ENCODE results near the gene GPR45. TPM values are rescaled to one million over a fixed set of nuclear protein-coding genes. Genes with fewer than 3 reads are reported as not detected.
"Not testable (repeated sequence)": the region's sequence is repeated elsewhere in the genome, so short reads cannot be mapped to it uniquely, and the experiment has no call there.

The GPR45 gene
- total RNA-seq, result not detected

GRCh38 chr2:105241443-105241842 lies at the start of gene GPR45:
GPR45 (plus strand) TSS chr2:105241743; CDS start chr2:105241859, 116 bp downstream.
- no peak for DNase-seq (ENCODE audit: low spot score)

DNA sequence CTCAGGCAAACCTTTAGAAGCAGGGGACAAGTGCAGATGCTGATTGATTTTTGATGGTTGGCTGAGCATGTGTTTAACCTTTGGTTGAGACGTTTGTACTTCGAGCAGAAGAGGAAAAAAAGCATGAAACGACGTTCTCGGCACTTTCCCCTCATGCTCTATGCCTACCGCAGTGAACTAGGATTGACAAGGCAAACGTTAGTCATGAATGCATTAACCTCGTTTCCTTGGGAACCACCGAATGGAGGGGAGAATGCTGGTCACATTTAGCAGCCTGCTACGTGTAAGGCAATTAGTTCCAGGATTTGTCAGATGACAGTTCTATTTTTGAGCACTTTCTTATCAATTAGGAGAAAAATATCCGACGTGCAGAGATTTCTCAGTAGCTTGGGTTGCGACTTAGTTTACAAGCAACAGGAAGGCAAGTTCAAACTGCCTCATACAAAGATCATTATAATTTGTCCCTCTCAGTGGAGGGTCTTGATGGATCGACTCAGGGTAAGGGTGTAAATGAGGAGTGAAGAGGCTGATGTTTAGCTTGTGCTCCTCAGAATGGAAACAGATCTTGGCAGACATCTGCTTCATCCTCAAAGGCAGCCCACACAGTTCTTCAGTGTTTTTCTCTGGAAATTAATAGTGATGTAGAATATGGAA lies 47.4 kb upstream of the GPR45 start:
- no peak for DNase-seq (ENCODE audit: low spot score)

DNA sequence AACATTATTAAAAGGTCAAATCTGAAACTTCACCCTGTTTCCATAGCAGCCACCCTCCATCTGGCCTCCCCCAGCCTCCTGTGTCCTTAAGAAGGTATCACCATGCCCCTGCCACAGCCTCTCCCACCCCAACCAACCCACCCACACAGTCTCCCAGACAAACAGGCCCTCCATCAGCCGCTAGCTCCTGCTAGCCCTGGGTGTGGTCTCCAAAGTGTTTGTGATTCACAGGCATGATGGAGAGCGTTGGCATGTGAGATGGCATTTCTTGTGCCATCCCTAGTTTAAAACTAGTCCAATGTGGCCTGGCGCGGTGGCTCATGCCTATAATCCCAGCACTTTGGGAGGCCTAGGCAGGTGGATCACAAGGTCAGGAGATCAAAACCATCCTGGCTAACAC lies 44.9 kb upstream of the GPR45 start:
- no peak for DNase-seq (ENCODE audit: low spot score)

DNA sequence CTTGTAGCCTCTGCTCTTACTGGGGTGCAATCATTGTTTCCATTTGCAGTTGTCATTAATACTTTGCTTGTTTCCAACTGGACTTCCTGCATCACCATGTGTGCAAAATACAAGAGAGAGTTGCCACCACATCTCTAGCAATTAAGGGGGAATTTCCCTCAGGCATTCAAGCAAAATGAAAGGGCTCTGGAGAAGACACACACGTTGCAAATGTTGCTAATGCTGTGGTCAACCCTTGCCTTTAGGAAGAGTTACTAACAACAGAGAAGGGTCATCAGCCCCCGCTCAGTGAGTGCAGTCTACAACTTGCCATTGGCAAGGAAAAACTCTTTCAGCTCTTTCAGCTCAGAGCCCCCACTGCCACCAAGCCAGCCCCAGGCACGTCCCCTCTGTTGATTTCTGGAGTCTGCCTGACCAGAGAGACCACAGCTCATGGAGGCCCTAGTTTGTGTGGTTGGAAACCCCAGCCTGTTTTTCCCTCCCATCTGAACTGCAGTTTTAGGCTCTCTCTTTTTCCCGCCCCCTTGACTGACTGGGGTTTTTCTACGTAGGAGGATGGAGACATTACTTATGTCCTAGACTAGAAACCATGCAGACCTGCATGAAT lies 25.9 kb upstream of the GPR45 start:
- DNase-seq (ENCODE audit: low spot score), result no peak

GRCh38 chr2:105220604-105221003 lies 20.9 kb upstream of the GPR45 start:
- no peak for DNase-seq (ENCODE audit: low spot score)

GRCh38 chr2:105224444-105224843 lies 17.1 kb upstream of the GPR45 start:
- DNase-seq (ENCODE audit: low spot score), result no peak

DNA sequence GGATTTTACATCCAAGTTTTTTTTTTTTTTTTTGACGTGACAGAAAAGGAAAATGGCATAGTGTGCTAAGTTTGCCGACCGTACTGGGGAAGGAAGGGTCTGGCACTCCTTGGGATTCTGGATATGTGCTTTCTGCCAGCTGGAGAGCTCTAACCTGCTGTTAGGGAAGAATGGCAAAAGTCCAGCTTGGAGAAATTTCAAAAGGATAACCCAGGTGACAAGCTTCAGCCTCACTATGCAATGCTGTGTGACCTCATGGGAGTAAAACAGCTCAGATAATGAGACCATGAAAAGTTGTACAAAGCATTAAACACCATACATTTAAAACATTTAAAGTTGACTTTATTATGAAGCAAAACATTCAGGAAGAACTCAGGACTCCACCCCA lies 10.3 kb upstream of the GPR45 start:
- no peak for DNase-seq (ENCODE audit: low spot score)

- peak; percentile 75 for DNase-seq (ENCODE audit: low spot score)
Measured at GRCh38 chr2:105235388-105236059, 6.0 kb upstream of the GPR45 start.

DNA sequence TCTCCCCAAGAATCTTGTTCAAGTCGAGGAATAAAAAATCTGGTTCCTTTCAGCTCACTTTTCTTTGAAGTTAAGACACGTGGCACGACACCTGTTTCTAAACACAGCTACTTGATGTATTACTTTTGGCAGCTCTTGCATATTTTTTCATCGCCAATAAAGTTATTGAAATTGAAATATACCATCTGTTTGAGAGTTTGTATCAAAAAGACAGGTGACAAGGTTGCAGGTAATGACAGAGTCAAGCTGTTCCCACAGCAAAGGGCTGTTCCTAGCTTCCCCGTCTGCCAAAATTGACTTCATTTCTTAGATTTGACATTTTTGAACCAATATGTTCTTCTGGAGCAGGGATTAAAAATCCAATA lies 5.5 kb upstream of the GPR45 start:
- DNase-seq (ENCODE audit: low spot score), result no peak

DNA sequence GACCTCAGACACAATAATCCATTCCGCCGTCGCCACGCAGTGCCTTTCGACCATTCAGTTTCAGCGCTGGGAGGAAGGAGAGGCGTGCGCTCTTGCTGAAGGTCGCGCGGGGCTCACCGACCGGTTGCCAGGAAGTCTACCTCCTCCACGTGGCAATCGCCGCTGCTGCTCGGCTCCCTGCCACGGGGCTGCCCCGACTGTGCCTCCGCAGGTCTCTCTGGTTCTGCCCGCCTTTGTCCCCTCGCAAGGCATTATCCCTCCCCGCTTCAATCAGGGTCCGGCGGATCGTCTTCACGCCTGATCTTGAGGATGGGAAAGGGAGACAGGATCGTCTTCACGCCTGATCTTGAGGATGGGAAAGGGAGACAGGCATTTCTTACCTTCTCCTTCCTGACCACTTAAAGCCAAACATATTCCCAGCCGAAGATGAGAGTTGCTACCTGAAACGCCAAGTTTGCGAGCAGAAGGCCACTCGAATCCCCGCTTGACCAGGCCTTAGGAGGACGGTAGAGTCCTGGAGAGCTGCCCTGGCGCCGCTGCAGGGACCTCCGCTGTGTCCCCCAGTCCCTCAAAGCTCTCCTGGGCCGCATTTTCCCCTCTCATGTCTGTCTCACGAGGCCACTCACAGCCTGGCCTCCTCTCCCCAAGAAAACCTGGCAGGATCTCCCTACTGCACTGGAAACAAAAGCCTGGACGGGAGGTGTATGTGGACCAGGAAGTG lies 4.3 kb upstream of the GPR45 start:
- DNase-seq (ENCODE audit: low spot score), result no peak

DNA sequence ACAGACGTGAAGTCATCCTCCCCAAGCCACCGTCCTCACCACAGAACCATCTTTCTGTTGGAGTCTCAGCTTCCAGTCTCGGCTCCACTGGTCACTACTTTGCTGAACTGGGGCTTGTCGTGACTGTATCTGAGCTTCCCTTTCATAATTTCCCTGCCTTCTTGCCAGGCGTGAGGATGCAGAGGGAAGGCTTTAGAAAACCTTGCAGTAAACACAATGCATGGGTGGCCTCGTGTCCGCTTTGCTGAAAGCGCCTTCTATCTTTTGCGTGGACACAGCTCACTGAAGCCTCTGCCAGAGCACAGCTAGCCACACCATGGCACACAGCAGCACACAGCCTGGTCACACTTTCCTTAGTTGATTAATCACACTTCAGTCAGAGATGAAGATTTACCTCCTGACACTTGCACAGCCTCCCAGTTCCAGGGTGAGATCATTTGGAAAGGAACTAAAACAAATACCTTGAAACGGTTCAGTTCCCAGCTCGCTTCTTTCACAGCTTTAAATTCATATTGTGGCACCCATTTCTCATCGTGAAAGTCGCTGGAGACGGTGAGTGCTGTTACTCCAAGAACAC lies 2.8 kb upstream of the GPR45 start:
- no peak for DNase-seq (ENCODE audit: low spot score)

DNA sequence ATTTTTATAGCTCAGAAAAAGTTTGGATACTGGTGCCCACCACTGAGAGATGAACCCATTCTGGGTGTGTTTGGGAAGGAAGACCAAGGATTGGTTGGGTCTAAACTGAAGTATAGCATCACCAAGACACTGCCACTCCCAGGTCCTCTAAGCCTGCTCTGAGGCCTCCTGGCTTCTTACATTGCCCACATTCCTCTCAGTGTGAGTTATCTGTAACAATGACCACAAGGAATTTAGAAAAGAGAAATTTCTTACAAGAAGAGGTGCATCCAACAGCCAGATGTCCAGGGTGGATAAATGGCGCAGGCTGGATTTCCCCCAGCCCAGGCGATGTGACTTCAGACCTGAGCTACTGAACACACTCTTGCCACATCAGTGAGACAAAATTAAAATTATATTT lies 1.6 kb upstream of the GPR45 start:
- no peak for DNase-seq (ENCODE audit: low spot score)

DNA sequence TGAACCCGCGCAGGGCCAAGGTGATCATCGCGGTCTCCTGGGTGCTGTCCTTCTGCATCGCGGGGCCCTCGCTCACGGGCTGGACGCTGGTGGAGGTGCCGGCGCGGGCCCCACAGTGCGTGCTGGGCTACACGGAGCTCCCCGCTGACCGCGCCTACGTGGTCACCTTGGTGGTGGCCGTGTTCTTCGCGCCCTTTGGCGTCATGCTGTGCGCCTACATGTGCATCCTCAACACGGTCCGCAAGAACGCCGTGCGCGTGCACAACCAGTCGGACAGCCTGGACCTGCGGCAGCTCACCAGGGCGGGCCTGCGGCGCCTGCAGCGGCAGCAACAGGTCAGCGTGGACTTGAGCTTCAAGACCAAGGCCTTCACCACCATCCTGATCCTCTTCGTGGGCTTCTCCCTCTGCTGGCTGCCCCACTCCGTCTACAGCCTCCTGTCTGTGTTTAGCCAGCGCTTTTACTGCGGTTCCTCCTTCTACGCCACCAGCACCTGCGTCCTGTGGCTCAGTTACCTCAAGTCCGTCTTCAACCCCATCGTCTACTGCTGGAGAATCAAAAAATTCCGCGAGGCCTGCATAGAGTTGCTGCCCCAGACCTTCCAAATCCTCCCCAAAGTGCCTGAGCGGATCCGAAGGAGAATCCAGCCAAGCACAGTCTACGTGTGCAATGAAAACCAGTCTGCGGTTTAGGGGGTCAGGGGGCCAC lies 897 bp downstream of the GPR45 start:
- DNase-seq (ENCODE audit: low spot score), result no peak

GRCh38 chr2:105243961-105244360 lies 2.4 kb downstream of the GPR45 start:
- DNase-seq (ENCODE audit: low spot score), result no peak

- DNase-seq (ENCODE audit: low spot score), result no peak
Measured at GRCh38 chr2:105244451-105244850, 2.9 kb downstream of the GPR45 start.

DNA sequence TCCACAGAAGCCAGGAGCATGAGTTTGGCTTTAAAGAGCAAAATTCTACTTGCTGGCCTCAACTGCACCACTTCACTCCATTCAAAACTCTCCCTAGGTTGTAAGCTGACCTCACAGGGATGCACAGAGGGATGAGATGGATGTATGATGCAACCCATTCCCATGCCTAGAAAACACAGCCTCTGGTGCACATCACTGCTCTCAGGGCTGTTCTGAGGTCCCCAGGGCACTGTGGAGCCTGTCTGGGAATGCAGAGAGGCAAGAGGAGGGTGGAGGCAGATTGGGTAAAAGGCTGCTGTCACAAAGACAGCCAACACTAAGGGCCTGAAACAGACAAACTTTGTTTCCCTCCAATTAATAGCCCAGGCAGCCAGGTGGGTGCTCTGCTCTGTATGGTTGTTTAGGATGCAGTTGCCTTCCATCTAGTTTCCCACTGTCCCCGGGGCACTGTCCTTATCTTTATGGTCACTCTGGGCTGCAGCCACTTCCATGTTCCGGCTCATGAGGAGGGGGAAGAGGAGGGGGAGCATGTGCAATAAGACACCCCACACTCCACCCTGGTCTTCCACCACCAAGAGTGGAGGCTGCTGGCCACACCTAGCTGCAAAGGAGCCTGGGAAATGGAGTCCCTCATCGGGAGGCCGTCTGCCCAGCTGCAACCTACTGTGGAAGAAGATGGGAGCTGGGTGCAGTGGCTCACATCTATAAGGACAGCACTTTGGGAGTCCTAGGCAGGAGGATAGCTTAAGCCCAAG lies 7.0 kb downstream of the GPR45 start:
- no peak for DNase-seq (ENCODE audit: low spot score)

- DNase-seq (ENCODE audit: low spot score), result no peak
Measured at GRCh38 chr2:105249181-105249580, 7.6 kb downstream of the GPR45 start.

GRCh38 chr2:105249891-105250290 lies 8.3 kb downstream of the GPR45 start:
- DNase-seq (ENCODE audit: low spot score), result no peak

DNA sequence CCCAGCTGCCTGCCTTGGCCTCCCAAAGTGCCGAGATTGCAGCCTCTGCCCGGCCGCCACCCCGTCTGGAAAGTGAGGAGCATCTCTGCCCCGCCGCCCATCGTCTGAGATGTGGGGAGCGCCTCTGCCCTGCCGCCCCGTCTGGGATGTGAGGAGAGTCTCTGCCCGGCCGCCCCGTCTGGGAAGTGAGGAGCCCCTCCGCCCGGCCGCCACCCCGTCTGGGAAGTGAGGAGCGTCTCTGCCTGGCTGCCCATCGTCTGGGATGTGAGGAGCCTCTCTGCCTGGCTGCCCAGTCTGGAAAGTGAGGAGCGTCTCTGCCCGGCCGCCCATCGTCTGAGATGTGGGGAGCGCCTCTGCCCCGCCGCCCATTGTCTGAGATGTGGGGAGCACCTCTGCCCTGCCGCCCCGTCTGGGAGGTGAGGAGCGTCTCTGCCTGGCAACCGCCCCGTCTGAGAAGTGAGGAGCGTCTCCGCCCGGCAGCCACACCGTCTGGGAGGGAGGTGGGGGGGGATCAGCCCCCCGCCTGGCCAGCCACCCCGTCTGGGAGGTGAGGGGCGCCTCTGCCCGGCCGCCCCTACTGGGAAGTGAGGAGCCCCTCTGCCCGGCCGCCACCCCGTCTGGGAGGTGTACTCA lies 9.6 kb downstream of the GPR45 start:
- DNase-seq (ENCODE audit: low spot score), result not testable (repeated sequence)

DNA sequence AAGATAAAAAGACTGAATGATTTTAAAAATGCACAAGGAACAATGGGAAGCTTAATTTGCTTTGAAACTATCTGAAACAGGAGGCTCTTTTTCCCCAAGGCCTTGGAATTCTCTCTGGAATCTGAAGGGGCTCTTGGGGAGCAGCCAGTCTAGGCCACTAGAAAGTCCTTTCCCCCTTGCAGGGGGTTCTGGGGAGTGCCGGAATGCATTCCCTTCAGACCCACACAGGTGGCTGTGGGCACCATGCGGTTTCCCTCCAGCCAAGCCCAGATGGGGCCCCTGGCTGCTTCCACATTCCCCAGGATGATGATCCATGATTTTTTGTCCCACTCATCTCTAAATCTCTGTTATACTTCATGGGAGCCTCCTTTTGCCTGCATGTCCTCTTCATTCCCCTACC lies 10.7 kb downstream of the GPR45 start:
- no peak for DNase-seq (ENCODE audit: low spot score)

All from mucosa of gallbladder (tissue), 1 donor.